K562 (cell line): Measurements from ENCODE around the gene SREBF1.

Experiments
- ATF7 ChIP-seq: fragments of 450-650 bp; IDR thresholded peaks from 2 replicates; pipeline ENCODE4 v1.7.1; 2014; ENCODE audit warnings: mild to moderate bottlenecking, moderate library complexity
- EGR1 ChIP-seq: fragments of 450-650 bp; conservative IDR thresholded peaks from 2 replicates; pipeline ENCODE4 v1.6.1; 2017; ENCODE audit warnings: mild to moderate bottlenecking
- ZFP36 ChIP-seq: fragments of 150-350 bp; IDR thresholded peaks from 2 replicates; pipeline ENCODE4 v1.6.1; 2018; ENCODE audit warnings: low read length, low read depth; ENCODE audit not compliant: partially characterized antibody
- TF ChIP-seq, protein P1 (sequence below): sonication (generic); formaldehyde crosslinking; IDR thresholded peaks from 2 replicates; pipeline ENCODE4 v1.8.0; 2023; ENCODE audit warnings: missing genetic modification reagents, mild to moderate bottlenecking, borderline replicate concordance

DNA sequence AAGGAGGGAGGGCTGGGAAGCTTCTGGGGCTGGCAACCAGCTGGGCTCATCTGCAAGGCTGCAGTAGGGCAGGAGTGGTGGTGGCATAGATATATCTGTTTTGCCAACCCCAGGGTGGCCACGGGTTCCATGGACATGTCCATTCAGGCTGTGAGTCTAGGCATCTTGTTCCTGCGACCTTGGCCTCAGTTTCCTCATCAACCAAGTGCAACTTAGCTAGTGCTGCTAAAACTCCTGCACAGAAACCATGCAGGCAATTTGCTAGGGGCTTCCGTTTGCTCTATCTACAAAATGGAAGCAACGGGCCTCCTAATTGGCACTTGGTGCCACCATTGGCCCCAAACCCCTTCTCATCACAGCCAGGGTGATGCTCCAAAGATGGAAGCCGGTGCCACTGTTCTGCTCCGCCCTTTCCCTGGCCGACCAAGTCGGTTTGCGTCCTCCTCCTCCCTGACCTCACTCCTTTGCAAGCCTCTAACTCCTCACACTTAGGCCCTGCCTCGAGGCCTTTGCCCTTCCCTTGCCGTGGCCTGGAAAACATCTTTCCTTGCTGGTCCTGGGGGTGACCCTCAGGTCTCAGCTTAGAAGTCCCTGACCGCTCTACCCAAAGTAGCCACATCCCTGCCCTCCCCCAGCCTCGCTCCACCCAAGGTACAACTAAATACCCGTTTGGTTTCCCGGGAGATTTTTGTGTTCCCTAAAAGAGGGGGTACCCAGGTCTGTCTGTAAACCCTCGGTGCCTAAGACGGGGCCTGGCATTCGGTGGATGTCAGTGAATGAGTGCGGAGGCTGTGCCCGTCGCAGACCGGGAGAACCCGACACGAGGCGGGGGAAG is 1.2 kb downstream of the SREBF1 start:
- no peak for TF ChIP-seq ATF7
- TF ChIP-seq ZFP36 = no peak
- no peak for TF ChIP-seq EGR1
- TF ChIP-seq, protein P1, sequence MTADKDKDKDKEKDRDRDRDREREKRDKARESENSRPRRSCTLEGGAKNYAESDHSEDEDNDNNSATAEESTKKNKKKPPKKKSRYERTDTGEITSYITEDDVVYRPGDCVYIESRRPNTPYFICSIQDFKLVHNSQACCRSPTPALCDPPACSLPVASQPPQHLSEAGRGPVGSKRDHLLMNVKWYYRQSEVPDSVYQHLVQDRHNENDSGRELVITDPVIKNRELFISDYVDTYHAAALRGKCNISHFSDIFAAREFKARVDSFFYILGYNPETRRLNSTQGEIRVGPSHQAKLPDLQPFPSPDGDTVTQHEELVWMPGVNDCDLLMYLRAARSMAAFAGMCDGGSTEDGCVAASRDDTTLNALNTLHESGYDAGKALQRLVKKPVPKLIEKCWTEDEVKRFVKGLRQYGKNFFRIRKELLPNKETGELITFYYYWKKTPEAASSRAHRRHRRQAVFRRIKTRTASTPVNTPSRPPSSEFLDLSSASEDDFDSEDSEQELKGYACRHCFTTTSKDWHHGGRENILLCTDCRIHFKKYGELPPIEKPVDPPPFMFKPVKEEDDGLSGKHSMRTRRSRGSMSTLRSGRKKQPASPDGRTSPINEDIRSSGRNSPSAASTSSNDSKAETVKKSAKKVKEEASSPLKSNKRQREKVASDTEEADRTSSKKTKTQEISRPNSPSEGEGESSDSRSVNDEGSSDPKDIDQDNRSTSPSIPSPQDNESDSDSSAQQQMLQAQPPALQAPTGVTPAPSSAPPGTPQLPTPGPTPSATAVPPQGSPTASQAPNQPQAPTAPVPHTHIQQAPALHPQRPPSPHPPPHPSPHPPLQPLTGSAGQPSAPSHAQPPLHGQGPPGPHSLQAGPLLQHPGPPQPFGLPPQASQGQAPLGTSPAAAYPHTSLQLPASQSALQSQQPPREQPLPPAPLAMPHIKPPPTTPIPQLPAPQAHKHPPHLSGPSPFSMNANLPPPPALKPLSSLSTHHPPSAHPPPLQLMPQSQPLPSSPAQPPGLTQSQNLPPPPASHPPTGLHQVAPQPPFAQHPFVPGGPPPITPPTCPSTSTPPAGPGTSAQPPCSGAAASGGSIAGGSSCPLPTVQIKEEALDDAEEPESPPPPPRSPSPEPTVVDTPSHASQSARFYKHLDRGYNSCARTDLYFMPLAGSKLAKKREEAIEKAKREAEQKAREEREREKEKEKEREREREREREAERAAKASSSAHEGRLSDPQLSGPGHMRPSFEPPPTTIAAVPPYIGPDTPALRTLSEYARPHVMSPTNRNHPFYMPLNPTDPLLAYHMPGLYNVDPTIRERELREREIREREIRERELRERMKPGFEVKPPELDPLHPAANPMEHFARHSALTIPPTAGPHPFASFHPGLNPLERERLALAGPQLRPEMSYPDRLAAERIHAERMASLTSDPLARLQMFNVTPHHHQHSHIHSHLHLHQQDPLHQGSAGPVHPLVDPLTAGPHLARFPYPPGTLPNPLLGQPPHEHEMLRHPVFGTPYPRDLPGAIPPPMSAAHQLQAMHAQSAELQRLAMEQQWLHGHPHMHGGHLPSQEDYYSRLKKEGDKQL (CRISPR knock-in tag) = no peak
